HCT116 (cell line): Measurements from ENCODE around the gene HGS. TPM values are rescaled to one million over a fixed set of nuclear protein-coding genes. Genes with fewer than 3 reads are reported as not detected.

Source experiments
- ATAC-seq: fragments of 200-7000 bp; cut with Tn5 transposase; 2 replicates; pipeline ENCODE4 v1.9.1; 2020; ENCODE audit warnings: mild to moderate bottlenecking, moderate library complexity
- BruUV-seq: library from RNA; stranded (reverse); fragments of 400-500 nt; replicated peaks from 2 replicates; lab custom pipeline; 2021; lab: Mats Ljungman, UMichigan
- CTCF ChIA-PET: fragments of 300-600 bp; sonication (Branson Sonifier 250); formaldehyde crosslinking; loops from one replicate; lab custom pipeline; 2021; ENCODE audit warnings: antibody characterized with exemption; lab: Charles Lee
- POLR2A ChIA-PET: fragments of 300-600, 350-600 bp; sonication (Branson Sonifier 250); formaldehyde crosslinking; loops from one replicate; lab custom pipeline; 2021; ENCODE audit warnings: antibody characterized with exemption; lab: Charles Lee
- RAD21 ChIA-PET, 2 experiments: fragments of 300-600 bp; sonication (Branson Sonifier 250); formaldehyde crosslinking; loops; one replicate each; lab custom pipeline; 2023; ENCODE audit warnings: low total read pairs in 2 of 2; ENCODE audit not compliant: uncharacterized antibody in 2 of 2, unreplicated experiment in 2 of 2, low non-redundant PET in 1 of 2; lab: Charles Lee
- DNase-seq: peaks from one replicate; pipeline ENCODE4 v3.0.0-alpha.2; 2010; ENCODE audit warnings: low read depth, low spot score
- H2AFZ ChIP-seq: fragments of 200-600 bp; shearing (Covaris generic), sonication (generic); 2 replicates; pipeline ENCODE4 v1.6.1; 2017; ENCODE audit warnings: low read depth, mixed run types, mixed read lengths, antibody characterized with exemption, low read length; ENCODE audit not compliant: poor library complexity, severe bottlenecking
- H3K27ac ChIP-seq: 2 replicates; pipeline ENCODE4 v1.5.1; 2012; ENCODE audit warnings: low read depth, low read length
- H3K27me3 ChIP-seq: fragments of 200-600 bp; sonication (generic); 2 replicates; pipeline ENCODE4 v1.6.1; 2016; ENCODE audit warnings: mixed run types, low read length, mixed read lengths; ENCODE audit not compliant: insufficient read depth
- H3K36me3 ChIP-seq, 2 experiments: fragments of 200-500 bp in 1 of 2; fragments of 200-600 bp in 1 of 2; sonication (Bioruptor generic) in 1 of 2; sonication (generic) in 1 of 2; 2 replicates each; pipeline versions ENCODE4 v1.5.1 to v1.6.1; 2014 to 2016; ENCODE audit warnings: low read length in 2 of 2, inconsistent platforms in 1 of 2, mixed read lengths in 1 of 2, mixed run types in 1 of 2; ENCODE audit not compliant: insufficient read depth in 2 of 2, control insufficient read depth in 1 of 2
- H3K4me1 ChIP-seq, 2 experiments: fragments of 200-600 bp in 1 of 2; sonication (generic) in 1 of 2; 2 replicates each; pipeline versions ENCODE4 v1.5.1 to v1.6.1; 2012 to 2017; ENCODE audit warnings: low read length in 2 of 2, inconsistent platforms in 1 of 2, mild to moderate bottlenecking in 1 of 2, mixed read lengths in 1 of 2, mixed run types in 1 of 2, moderate library complexity in 1 of 2; ENCODE audit not compliant: insufficient read depth in 2 of 2, control insufficient read depth in 1 of 2
- H3K4me2 ChIP-seq: fragments of 200-600 bp; sonication (generic); 2 replicates; pipeline ENCODE4 v1.6.1; 2017; ENCODE audit warnings: mixed run types, low read length, mixed read lengths
- H3K4me3 ChIP-seq, 2 experiments: fragments of 200-600 bp in 1 of 2; sonication (generic) in 1 of 2; replicated peaks in 1 of 2; 2 replicates each; pipeline ENCODE4 v1.5.1; 2011 to 2016; ENCODE audit warnings: low read length in 2 of 2, control low read depth in 1 of 2, low read depth in 1 of 2, mild to moderate bottlenecking in 1 of 2, mixed read lengths in 1 of 2, mixed run types in 1 of 2
- H3K79me2 ChIP-seq: fragments of 200-600 bp; sonication (generic); 2 replicates; pipeline ENCODE4 v1.6.1; 2017; ENCODE audit warnings: mild to moderate bottlenecking, mixed run types, low read length, moderate library complexity, mixed read lengths; ENCODE audit not compliant: insufficient read depth
- H3K9ac ChIP-seq: fragments of 200-600 bp; sonication (generic); 2 replicates; pipeline ENCODE4 v1.6.1; 2016; ENCODE audit warnings: low read length, mixed read lengths
- H3K9me2 ChIP-seq: fragments of 200-600 bp; sonication (generic), shearing (Covaris generic); 2 replicates; pipeline ENCODE4 v1.6.1; 2017; ENCODE audit warnings: mixed run types, mild to moderate bottlenecking, moderate library complexity; ENCODE audit not compliant: insufficient read depth
- H3K9me3 ChIP-seq, 2 experiments: fragments of 200-500 bp in 1 of 2; fragments of 200-600 bp in 1 of 2; sonication (Bioruptor generic) in 1 of 2; sonication (generic) in 1 of 2; 2 replicates each; pipeline ENCODE4 v1.6.1; 2014 to 2017; ENCODE audit warnings: low read length in 2 of 2, mixed read lengths in 2 of 2, inconsistent platforms in 1 of 2, low read depth in 1 of 2, mild to moderate bottlenecking in 1 of 2, mixed run types in 1 of 2, moderate library complexity in 1 of 2; ENCODE audit not compliant: control insufficient read depth in 1 of 2, insufficient read depth in 1 of 2
- H4K20me1 ChIP-seq: fragments of 200-600 bp; sonication (generic), shearing (Covaris generic); 2 replicates; pipeline ENCODE4 v1.6.1; 2017; ENCODE audit warnings: mixed run types, mild to moderate bottlenecking, moderate library complexity; ENCODE audit not compliant: insufficient read depth
- ATF3 ChIP-seq: IDR thresholded peaks from 2 replicates; pipeline ENCODE4 v1.6.1; 2012
- CBX3 ChIP-seq: IDR thresholded peaks from 2 replicates; pipeline ENCODE4 v1.6.1; 2012; ENCODE audit warnings: low read depth
- CEBPB ChIP-seq: IDR thresholded peaks from 2 replicates; pipeline ENCODE4 v1.6.1; 2012; ENCODE audit warnings: low read depth
- ELF1 ChIP-seq: IDR thresholded peaks from 2 replicates; pipeline ENCODE4 v1.6.1; 2012; ENCODE audit warnings: low read depth, borderline replicate concordance
- JUND ChIP-seq: IDR thresholded peaks from 2 replicates; pipeline ENCODE4 v1.6.1; 2012
- POLR2A ChIP-seq: IDR thresholded peaks from 2 replicates; pipeline ENCODE4 v1.7.0; 2011; ENCODE audit warnings: borderline replicate concordance; ENCODE audit not compliant: insufficient read depth, insufficient read length; ENCODE audit errors: extremely low read depth
- POLR2AphosphoS5 ChIP-seq: IDR thresholded peaks from 2 replicates; pipeline ENCODE4 v1.6.1; 2011; ENCODE audit warnings: mild to moderate bottlenecking, low read depth, low read length, moderate library complexity
- RAD21 ChIP-seq: IDR thresholded peaks from 2 replicates; pipeline ENCODE4 v1.6.1; 2012; ENCODE audit warnings: low read depth, mild to moderate bottlenecking
- ZFX ChIP-seq: fragments of 450-650 bp; IDR thresholded peaks from 2 replicates; pipeline ENCODE4 v1.6.1; 2017
- intact Hi-C: fragments of 100-400 bp; cut with micrococcal nuclease; formaldehyde crosslinking; loops from 2 replicates; pipeline ENCODE4 v1.10.0; 2022
- total RNA-seq: library from RNA; stranded (reverse); gene quantifications from one replicate; pipeline ENCODE4 v1.2.1, GENCODE V29; 2021; ENCODE audit not compliant: unreplicated experiment

HGS gene
- total RNA-seq, 1 experiment from 2014 or later: 231 TPM

- ChIA-PET POLR2A (interaction anchor here (0.7 kb wide), 1 partner anchor 608 kb away, joined by 3 read pairs; no protein-coding TSS in a partner anchor), CTCF (interaction anchor here (0.7 to 1.5 kb wide), 2 partner anchors 12 to 553 kb away, joined by 3 to 5 read pairs; no protein-coding TSS in a partner anchor), RAD21 (no interaction called here)
- Histone ChIP-seq H3K9me2 (no peaks in the 10 kb centered on the region), H3K9ac (peak overlapping the region; percentile 9; the same call in 1 of the 2 replicates), H2AFZ (no peak overlapping the region), H3K4me3 (peak overlapping the region in 1 of 2 experiments; percentile 3; a peak in 1 of 4 replicates), H3K4me2 (peak overlapping the region; percentile 51), H3K27me3 (no peaks in the 10 kb centered on the region), H3K27ac (peak overlapping the region; percentile 24), H3K4me1 (peaks cover 50 to 51% of the 10 kb centered on the region in 2 experiments), H3K36me3 (no peaks in the 10 kb centered on the region), H3K79me2 (no peaks in the 10 kb centered on the region), H3K9me3 (no peaks in the 10 kb centered on the region), H4K20me1 (no peaks in the 10 kb centered on the region)
- TF ChIP-seq POLR2AphosphoS5 (0 out of 2 replicates have a peak, but pooled peaks have one; percentile 17), JUND (no peak)
- TSS peak; percentile 23 for BruUV-seq
- intact Hi-C loops: no loop called here
- peak; percentile 15 for ATAC-seq
- DNase-seq: no peak
Observed at GRCh38 chr17:81723651-81724209, 39.9 kb downstream of the HGS start.

- no peak for TF ChIP-seq POLR2AphosphoS5
- no peak for TF ChIP-seq POLR2A
- no peak for TF ChIP-seq ATF3
- no peak for TF ChIP-seq ZFX
- TF ChIP-seq CBX3: no peak
- TF ChIP-seq CEBPB: no peak
- TF ChIP-seq JUND: no peak
- TF ChIP-seq RAD21: no peak
- no peak for TF ChIP-seq ELF1
- Histone ChIP-seq H3K27me3 (no peaks in the 10 kb centered on the region), H3K27ac (no peak overlapping the region), H4K20me1 (no peaks in the 10 kb centered on the region), H3K9ac (no peak overlapping the region), H2AFZ (no peak overlapping the region), H3K9me2 (no peaks in the 10 kb centered on the region), H3K9me3 (no peaks in the 10 kb centered on the region), H3K79me2 (no peaks in the 10 kb centered on the region), H3K4me1 (peaks cover 50 to 51% of the 10 kb centered on the region in 2 experiments), H3K4me2 (no peak overlapping the region), H3K4me3 (no peak overlapping the region), H3K36me3 (no peaks in the 10 kb centered on the region)
- POLR2A ChIA-PET: interaction anchor here (0.7 to 1.2 kb wide), 3 partner anchors 12 to 147 kb away, joined by 3 to 5 read pairs (median 3); no protein-coding TSS in a partner anchor
- DNase-seq (no peak), ATAC-seq (no peak)
- intact Hi-C loops: no loop called here
- BruUV-seq: no TSS peak
- RAD21 ChIA-PET: no interaction called here
- CTCF ChIA-PET: interaction anchor here (1.3 to 1.5 kb wide), 2 partner anchors 10 to 305 kb away, joined by 3 read pairs; no protein-coding TSS in a partner anchor
Observed at GRCh38 chr17:81725439-81725838, 41.6 kb downstream of the HGS start.
